WERI-Rb-1 (cell line): ENCODE measurements around the gene WDR41.

Experiments used
- DNase-seq: peaks from one replicate; pipeline ENCODE4 v3.0.0-alpha.2; 2020
- H3K27ac ChIP-seq: fragments of 250-450 bp; sonication (Bioruptor Pico); 2 replicates; pipeline ENCODE4 v1.5.1; 2020; ENCODE audit warnings: mild to moderate bottlenecking, moderate library complexity
- H3K27me3 ChIP-seq: fragments of 250-450 bp; sonication (Bioruptor Pico); 2 replicates; pipeline ENCODE4 v1.5.1; 2021; ENCODE audit warnings: mild to moderate bottlenecking, low read depth, moderate library complexity; ENCODE audit not compliant: insufficient read depth, severe bottlenecking
- H3K36me3 ChIP-seq: fragments of 250-450 bp; sonication (Bioruptor Pico); 2 replicates; pipeline ENCODE4 v1.5.1; 2020; ENCODE audit warnings: mild to moderate bottlenecking, moderate library complexity
- H3K4me3 ChIP-seq: 2 replicates; pipeline ENCODE4 v1.5.1; 2011; ENCODE audit warnings: low read depth, mild to moderate bottlenecking, control low read depth, low read length
- H3K9me3 ChIP-seq: fragments of 250-450 bp; sonication (Bioruptor Pico); 2 replicates; pipeline ENCODE4 v1.5.1; 2021; ENCODE audit warnings: mild to moderate bottlenecking, moderate library complexity; ENCODE audit not compliant: severe bottlenecking
- CTCF ChIP-seq: IDR thresholded peaks from 2 replicates; pipeline ENCODE4 v1.5.1; 2011; ENCODE audit warnings: low read depth, mild to moderate bottlenecking, control low read depth, inconsistent platforms, low read length

WDR41 gene

GRCh38 chr5:77438071-77438470 is 54.0 kb downstream of the WDR41 start:
- TF ChIP-seq CTCF: no peak
- Histone ChIP-seq H3K36me3 (peaks cover 6% of the 10 kb centered on the region; the same call in 1 of the 2 replicates), H3K27me3 (no peaks in the 10 kb centered on the region), H3K9me3 (no peaks in the 10 kb centered on the region), H3K4me3 (no peak overlapping the region), H3K27ac (no peak overlapping the region)
- DNase-seq: no peak

GRCh38 chr5:77437194-77437593 is 54.9 kb downstream of the WDR41 start:
- Histone ChIP-seq H3K27ac (no peak overlapping the region), H3K36me3 (peaks cover 8% of the 10 kb centered on the region; the same call in 1 of the 2 replicates), H3K4me3 (no peak overlapping the region), H3K9me3 (no peaks in the 10 kb centered on the region), H3K27me3 (no peaks in the 10 kb centered on the region)
- TF ChIP-seq CTCF: peak; percentile 52
- DNase-seq: peak; percentile 26

- no peak for DNase-seq
- no peaks in the 10 kb centered on the region for H3K9me3 ChIP-seq
- H3K27ac ChIP-seq: no peak overlapping the region
- H3K4me3 ChIP-seq: no peak overlapping the region
- TF ChIP-seq CTCF: no peak
- peaks cover 2% of the 10 kb centered on the region for H3K36me3 ChIP-seq
- H3K27me3 ChIP-seq: no peaks in the 10 kb centered on the region
These were observed 60.4 kb downstream of the WDR41 start for GRCh38 chr5:77431719-77432118.

- peaks cover 2% of the 10 kb centered on the region for H3K36me3 ChIP-seq
- H3K9me3 ChIP-seq: no peaks in the 10 kb centered on the region
- H3K27me3 ChIP-seq: no peaks in the 10 kb centered on the region
- TF ChIP-seq CTCF: no peak
- H3K27ac ChIP-seq: no peak overlapping the region
- no peak for DNase-seq
- H3K4me3 ChIP-seq: no peak overlapping the region
These were observed 60.8 kb downstream of the WDR41 start for GRCh38 chr5:77431286-77431685.

- no peak for DNase-seq
- no peaks in the 10 kb centered on the region for H3K9me3 ChIP-seq
These were observed 61.4 kb downstream of the WDR41 start for GRCh38 chr5:77430726-77431125.

More at GRCh38 chr5:77430726-77431125, 61.4 kb downstream of the WDR41 start:
- TF ChIP-seq CTCF: no peak
- H3K27ac ChIP-seq: no peak overlapping the region
- no peak overlapping the region for H3K4me3 ChIP-seq
- no peaks in the 10 kb centered on the region for H3K27me3 ChIP-seq
- peaks cover 2% of the 10 kb centered on the region for H3K36me3 ChIP-seq
